ENCODE results near the gene TRIM64. TPM values are rescaled to one million over a fixed set of nuclear protein-coding genes. Genes with fewer than 3 reads are reported as not detected.
"Not testable (repeated sequence)": the region's sequence is repeated elsewhere in the genome, so short reads cannot be mapped to it uniquely, and the experiment has no call there.

The TRIM64 gene, protein sequence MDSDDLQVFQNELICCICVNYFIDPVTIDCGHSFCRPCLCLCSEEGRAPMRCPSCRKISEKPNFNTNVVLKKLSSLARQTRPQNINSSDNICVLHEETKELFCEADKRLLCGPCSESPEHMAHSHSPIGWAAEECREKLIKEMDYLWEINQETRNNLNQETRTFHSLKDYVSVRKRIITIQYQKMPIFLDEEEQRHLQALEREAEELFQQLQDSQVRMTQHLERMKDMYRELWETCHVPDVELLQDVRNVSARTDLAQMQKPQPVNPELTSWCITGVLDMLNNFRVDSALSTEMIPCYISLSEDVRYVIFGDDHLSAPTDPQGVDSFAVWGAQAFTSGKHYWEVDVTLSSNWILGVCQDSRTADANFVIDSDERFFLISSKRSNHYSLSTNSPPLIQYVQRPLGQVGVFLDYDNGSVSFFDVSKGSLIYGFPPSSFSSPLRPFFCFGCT
- total RNA-seq (not detected in 2 replicates), polyA plus RNA-seq (not detected in 2 replicates)

- not testable (repeated sequence) for H3K4me1 ChIP-seq (ENCODE audit: low read depth); H3K27ac ChIP-seq; H3K9me3 ChIP-seq (ENCODE audit: low read depth)
Measured at GRCh38 chr11:89965737-89966136, at the start of gene TRIM64. TSS of gene TRIM64 (plus strand) at chr11:89966037. CDS start at chr11:89968504, 2,467 bp downstream.

DNA sequence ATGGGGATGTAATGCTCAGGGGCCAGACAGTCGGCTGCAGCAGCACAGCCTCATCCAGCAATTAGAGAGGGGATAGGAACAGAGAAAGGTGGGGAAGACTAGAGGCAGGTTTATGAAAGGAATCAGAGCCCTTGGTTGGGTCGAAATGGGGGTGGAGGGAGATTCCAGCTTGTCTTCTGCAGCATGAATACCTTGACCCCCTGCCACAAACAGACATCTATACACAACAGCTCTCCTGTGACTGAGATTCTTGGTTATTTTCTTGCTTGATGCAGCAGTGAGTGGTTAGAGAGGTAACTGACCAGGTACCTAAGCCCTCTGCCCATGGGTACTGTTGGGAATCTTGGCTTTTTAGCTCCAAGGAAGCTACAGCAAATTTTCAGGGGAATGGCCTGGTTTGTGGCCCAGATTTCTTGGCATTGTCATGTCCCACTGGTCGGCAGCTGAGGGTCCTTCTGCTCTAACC is 43.6 kb upstream of the TRIM64 start, which contains the start of gene TRIM49D1:
Gene TRIM49D1, minus strand, starts transcription at position 51 of the 466 bp plus-strand sequence. CDS start 4,535 bp downstream, outside the sequence.
- H3K27ac ChIP-seq, result no peak within 1 kb of the TSS
- H3K27me3 ChIP-seq, result no peaks in the 10 kb centered on the region
- DNase-seq (ENCODE audit: low read depth in 1 of 2, low spot score in 1 of 2), result no peak
- H3K36me3 ChIP-seq, result no peaks in the 10 kb centered on the region
- TF ChIP-seq, protein P1, sequence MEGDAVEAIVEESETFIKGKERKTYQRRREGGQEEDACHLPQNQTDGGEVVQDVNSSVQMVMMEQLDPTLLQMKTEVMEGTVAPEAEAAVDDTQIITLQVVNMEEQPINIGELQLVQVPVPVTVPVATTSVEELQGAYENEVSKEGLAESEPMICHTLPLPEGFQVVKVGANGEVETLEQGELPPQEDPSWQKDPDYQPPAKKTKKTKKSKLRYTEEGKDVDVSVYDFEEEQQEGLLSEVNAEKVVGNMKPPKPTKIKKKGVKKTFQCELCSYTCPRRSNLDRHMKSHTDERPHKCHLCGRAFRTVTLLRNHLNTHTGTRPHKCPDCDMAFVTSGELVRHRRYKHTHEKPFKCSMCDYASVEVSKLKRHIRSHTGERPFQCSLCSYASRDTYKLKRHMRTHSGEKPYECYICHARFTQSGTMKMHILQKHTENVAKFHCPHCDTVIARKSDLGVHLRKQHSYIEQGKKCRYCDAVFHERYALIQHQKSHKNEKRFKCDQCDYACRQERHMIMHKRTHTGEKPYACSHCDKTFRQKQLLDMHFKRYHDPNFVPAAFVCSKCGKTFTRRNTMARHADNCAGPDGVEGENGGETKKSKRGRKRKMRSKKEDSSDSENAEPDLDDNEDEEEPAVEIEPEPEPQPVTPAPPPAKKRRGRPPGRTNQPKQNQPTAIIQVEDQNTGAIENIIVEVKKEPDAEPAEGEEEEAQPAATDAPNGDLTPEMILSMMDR (IDR thresholded peaks at IDR 0.05; ENCODE audit: low read depth, low read length), result no peak
- H3K4me1 ChIP-seq (ENCODE audit: low read depth), result no peaks in the 10 kb centered on the region
- no peak within 1 kb of the TSS for H3K4me3 ChIP-seq
- H3K9me3 ChIP-seq (ENCODE audit: low read depth), result no peaks in the 10 kb centered on the region

More at GRCh38 chr11:89965737-89966136, at the start of gene TRIM64:
- H3K36me3 ChIP-seq; H3K27me3 ChIP-seq; DNase-seq (ENCODE audit: low read depth in 1 of 2, low spot score in 1 of 2); H3K4me3 ChIP-seq: not testable (repeated sequence)

GRCh38 chr11:89923764-89924163 is 42.1 kb upstream of the TRIM64 start, which contains the start of gene TRIM49D2:
TSS of gene TRIM49D2 (plus strand) at chr11:89924064. CDS start at chr11:89926762, 2,698 bp downstream.
- H3K27ac ChIP-seq; H3K4me1 ChIP-seq (ENCODE audit: low read depth); H3K36me3 ChIP-seq; H3K4me3 ChIP-seq; DNase-seq (ENCODE audit: low read depth in 1 of 2, low spot score in 1 of 2); H3K9me3 ChIP-seq (ENCODE audit: low read depth); H3K27me3 ChIP-seq: not testable (repeated sequence)

GRCh38 chr11:89960833-89961232 is 5.0 kb upstream of the TRIM64 start:
- H3K4me1 ChIP-seq (ENCODE audit: low read depth); H3K36me3 ChIP-seq; H3K27ac ChIP-seq: not testable (repeated sequence)

More at GRCh38 chr11:89960833-89961232, 5.0 kb upstream of the TRIM64 start:
- not testable (repeated sequence) for H3K27me3 ChIP-seq; H3K4me3 ChIP-seq; H3K9me3 ChIP-seq (ENCODE audit: low read depth); DNase-seq (ENCODE audit: low read depth in 1 of 2, low spot score in 1 of 2)

Other genes with a start within 250 kb of the TRIM64 start
- gene TRIM49, start 157.5 kb upstream of the TRIM64 start, total RNA-seq, result not detected in 2 replicates
- gene TRIM49, start 157.5 kb upstream of the TRIM64 start, polyA plus RNA-seq, result not detected in 2 replicates
- gene TRIM64B, start 87.5 kb upstream of the TRIM64 start, total RNA-seq, result not detected in 2 replicates
- gene TRIM64B, start 87.5 kb upstream of the TRIM64 start, polyA plus RNA-seq, result not detected in 2 replicates
- not detected in 2 replicates for gene TRIM49D1, start 43.8 kb upstream of the TRIM64 start, total RNA-seq
- not detected in 2 replicates for gene TRIM49D1, start 43.8 kb upstream of the TRIM64 start, polyA plus RNA-seq
- gene TRIM49D2, start 42.0 kb upstream of the TRIM64 start, total RNA-seq, result not detected in 2 replicates
- gene TRIM49D2, start 42.0 kb upstream of the TRIM64 start, polyA plus RNA-seq, result not detected in 2 replicates
- not detected in 2 replicates for gene TRIM49C, start 65.1 kb downstream of the TRIM64 start, total RNA-seq
- not detected in 2 replicates for gene TRIM49C, start 65.1 kb downstream of the TRIM64 start, polyA plus RNA-seq
- gene UBTFL1, start 119.9 kb downstream of the TRIM64 start, total RNA-seq, result not detected in 2 replicates
- gene UBTFL1, start 119.9 kb downstream of the TRIM64 start, polyA plus RNA-seq, result not detected in 2 replicates
- gene NAALAD2, start 168.6 kb downstream of the TRIM64 start, total RNA-seq, result 5.3 and 13.0 TPM in 2 replicates
- gene NAALAD2, start 168.6 kb downstream of the TRIM64 start, polyA plus RNA-seq, result 8.3 and 14.6 TPM in 2 replicates